Retinal pigment epithelial cell (primary cell): Measurements from ENCODE around the gene CCNL2.
A peak's percentile ranks its signal among the peaks of the same experiment; 100 is the strongest.
"Not testable (repeated sequence)": the region's sequence is repeated elsewhere in the genome, so short reads cannot be mapped to it uniquely, and the experiment has no call there.

Experiments used
- DNase-seq: peaks from one replicate; pipeline ENCODE4 v3.0.0-alpha.2; 2010; ENCODE audit warnings: low read depth
- H3K4me3 ChIP-seq: 2 replicates; pipeline ENCODE4 v1.5.1; 2011; ENCODE audit warnings: mild to moderate bottlenecking, low read length, control low read depth, moderate library complexity
- TF ChIP-seq, protein P1 (sequence below): conservative IDR thresholded peaks from 2 replicates; pipeline ENCODE4 v1.5.1; 2011; ENCODE audit warnings: low read depth, low read length, control low read depth, inconsistent platforms

The CCNL2 gene

DNA sequence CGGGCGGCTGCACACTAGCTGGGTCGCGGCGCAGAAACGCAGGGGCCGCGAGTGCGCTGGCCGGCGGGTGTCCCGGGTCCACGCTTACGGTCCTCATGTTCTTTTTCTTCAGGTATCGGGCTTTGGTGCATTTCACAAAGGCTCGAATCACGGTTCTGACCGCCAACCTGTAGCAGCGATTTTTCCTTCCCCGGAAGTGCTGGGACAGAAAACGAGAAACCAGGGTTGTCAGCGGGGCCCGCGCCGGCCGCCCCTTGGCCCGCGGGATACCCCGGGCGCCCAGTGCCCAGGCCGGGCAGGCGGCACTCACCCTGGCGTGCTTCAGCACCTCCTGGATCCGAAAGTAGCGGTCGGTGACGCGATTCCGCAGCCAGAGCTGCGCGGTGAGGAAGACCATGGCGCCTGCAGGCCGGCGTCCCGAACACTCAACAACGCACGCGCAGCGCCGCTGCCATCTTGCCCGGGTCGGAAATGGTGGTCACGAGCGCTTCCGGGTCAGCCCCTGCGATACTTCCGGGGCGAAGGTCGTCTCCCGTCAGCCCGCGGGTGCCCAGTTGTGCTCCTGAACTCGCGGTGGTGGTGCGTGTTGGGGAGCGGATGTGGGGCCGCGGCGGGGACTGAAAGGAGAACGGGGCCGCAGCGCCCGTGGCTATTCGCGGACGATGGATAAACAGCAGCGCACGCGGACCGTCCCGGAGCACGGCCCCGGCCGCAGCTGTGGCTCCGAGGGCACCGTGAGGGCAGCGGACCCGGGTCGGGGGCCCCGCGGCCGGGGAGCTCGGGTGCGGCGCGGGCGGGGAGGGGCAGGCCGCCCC, 7.9 kb upstream of the CCNL2 start, which contains the start of gene MRPL20:
MRPL20 (minus strand) TSS at position 473 of the 815 bp plus-strand sequence; CDS start at position 397, 76 bp downstream.
- H3K4me3 ChIP-seq: peak within 1 kb of the TSS; percentile 85
- TF ChIP-seq, protein P1, sequence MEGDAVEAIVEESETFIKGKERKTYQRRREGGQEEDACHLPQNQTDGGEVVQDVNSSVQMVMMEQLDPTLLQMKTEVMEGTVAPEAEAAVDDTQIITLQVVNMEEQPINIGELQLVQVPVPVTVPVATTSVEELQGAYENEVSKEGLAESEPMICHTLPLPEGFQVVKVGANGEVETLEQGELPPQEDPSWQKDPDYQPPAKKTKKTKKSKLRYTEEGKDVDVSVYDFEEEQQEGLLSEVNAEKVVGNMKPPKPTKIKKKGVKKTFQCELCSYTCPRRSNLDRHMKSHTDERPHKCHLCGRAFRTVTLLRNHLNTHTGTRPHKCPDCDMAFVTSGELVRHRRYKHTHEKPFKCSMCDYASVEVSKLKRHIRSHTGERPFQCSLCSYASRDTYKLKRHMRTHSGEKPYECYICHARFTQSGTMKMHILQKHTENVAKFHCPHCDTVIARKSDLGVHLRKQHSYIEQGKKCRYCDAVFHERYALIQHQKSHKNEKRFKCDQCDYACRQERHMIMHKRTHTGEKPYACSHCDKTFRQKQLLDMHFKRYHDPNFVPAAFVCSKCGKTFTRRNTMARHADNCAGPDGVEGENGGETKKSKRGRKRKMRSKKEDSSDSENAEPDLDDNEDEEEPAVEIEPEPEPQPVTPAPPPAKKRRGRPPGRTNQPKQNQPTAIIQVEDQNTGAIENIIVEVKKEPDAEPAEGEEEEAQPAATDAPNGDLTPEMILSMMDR: no peak
- DNase-seq: peak; percentile 61

DNA sequence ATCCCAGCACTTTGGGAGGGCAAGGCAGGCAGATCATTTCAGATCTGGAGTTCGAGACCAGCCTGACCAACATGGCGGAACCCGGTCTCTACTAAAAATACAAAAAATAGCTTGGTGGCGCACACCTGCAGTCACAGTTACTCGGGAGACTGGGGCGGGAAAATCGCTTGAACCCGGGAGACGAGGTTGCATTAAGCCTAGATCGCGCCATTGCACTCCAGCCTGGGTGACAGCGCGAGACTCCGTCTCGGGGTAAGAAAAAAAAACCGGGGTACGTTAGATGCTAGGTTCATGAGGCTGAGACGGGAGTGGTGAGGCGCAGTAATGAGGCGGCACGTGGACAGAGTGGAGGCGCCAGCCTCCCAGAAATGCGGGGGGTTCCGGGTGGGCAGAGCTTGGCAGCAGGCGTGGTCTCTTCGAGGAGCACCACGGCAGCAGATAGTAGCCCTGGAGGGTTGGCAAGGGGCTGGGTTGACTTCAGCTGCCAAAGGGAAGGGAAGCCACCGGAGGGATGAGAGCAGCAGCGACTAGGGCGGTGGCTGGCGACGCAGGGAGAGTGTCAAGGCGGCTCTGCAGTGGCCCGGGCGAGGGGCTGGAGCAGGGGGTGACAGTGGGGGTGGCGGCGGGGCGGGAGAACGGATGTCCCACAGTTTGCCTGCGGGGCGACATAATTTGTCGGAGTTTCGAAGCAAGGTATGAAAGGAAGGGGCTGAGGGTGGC, 7.1 kb upstream of the CCNL2 start:
- TF ChIP-seq, protein P1: no peak
- peak overlapping the region; percentile 85 for H3K4me3 ChIP-seq

DNA sequence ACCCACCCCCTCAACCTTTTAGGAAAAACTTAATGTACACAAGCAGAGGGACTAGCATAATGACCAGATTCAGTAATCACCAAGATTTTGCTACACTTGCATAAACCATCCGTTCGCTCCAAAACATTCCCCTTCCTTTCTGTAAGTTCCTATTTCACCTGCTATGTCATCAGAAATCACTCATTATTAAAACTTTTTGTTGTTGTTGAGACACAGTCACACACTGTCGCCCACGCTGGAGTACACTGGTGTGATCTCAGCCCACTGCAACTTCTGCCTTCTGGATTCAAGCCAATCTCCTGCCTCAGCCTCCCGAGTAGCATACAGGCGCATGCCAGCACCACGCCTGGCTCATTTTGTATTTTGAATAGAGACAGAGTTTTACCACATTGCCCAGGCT, 4.5 kb upstream of the CCNL2 start:
- DNase-seq: no peak
- H3K4me3 ChIP-seq: no peak overlapping the region

More for the DNA sequence above, 7.1 kb upstream of the CCNL2 start:
- no peak for DNase-seq

DNA sequence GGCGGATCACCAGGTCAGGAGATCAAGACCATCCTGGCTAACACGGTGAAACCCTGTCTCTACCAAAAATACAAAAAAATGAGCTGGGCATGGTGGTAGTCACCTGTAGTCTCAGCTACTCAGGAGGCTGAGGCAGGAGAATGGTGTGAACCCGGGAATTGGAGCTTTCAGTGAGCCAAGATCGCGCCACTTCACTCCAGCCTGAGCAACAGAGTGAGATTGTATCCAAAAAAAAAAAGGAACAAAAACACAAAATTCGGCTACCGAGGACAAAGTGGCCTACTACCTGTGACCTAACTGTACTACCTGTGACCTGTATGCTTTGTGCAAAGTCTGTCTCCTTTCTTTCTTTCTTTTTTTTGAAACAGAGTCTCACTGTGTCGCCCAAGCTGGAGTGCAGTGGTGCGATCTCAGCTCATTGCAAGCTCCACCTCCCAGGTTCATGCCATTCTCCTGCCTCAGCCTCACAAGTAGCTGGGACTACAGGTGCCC, 3.8 kb upstream of the CCNL2 start:
- not testable (repeated sequence) for DNase-seq, H3K4me3 ChIP-seq

More for the DNA sequence above, 4.5 kb upstream of the CCNL2 start:
- TF ChIP-seq, protein P1: no peak

DNA sequence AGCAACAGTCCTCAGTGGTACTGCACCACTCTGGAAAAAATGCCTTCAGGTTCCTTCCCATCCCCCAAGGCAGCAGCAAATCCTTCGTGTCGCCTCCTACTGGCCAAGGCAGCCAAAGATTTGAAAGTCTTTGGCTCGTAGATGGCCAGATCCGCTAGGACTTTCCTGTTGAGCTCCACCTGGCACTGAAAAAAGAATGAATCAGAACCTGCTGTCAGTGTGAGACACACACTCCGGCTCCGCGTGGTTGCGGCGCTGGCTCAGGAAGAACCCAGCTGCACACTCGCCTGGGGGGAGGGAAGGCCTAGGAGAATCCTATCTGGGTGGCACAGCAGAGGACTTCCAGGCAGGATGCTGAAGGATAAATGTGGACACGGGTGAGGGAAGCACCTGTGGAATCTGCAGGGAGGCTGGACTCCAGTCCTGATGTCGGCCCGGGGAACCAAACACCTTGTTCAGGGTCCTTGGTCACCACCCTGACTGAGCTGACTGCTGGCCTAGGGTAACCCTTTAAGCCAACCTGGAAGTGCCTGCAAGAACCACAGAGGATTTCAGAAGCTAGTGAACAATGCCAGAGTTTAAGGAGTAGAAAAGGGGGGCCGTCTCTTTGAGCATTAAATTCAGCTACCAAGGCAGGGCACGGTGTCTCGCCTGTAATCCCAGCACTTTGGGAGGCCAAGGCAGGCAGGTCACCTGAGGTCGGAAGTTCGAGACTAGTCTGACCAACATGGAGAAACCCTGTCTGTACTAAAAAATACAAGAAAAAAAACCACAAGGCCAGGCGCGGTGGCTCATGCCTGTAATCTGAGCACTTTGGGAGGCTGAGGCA, 3.2 kb upstream of the CCNL2 start:
- DNase-seq: peak; percentile 30
- TF ChIP-seq, protein P1: peak; percentile 77
- H3K4me3 ChIP-seq: no peak overlapping the region

DNA sequence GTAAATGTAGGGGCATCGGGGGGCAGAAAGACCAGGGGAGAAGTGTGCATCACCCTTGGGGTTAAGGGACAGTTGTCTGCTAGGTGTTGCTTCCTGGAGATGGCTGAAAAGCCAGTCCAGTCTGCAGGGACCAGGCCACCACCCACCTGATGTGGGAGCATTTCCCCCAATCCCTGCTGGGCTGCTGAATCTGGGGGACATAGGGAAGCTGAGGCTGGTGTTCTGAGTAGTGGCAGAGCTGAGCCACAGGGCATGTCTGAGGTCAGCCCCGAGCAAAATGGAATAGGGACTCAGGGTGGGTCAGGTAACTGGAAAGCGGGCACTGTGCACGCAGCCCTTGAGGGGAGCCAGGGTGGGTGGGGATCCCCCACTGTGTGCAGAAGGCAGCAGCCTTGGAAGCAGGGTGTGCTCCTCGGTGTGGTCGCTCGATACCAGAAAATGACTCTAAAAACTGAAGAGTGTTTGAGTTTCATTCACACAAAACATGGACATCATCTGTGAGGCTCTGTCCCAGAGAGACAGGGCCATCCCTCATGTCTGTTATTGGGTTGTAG, 2.4 kb upstream of the CCNL2 start:
- TF ChIP-seq, protein P1: no peak
- no peak for DNase-seq
- no peak overlapping the region for H3K4me3 ChIP-seq
